Dendritic cell treated with granulocyte-macrophage colony-stimulating factor and Interleukin-4, amounts not matched to agents 40 ng/mL and 50 ng/mL, for 4 days (primary cell): ENCODE measurements around the gene NAA38.
"Not testable (repeated sequence)": the region's sequence is repeated elsewhere in the genome, so short reads cannot be mapped to it uniquely, and the experiment has no call there.

Source experiments
- H3K27ac Mint-ChIP-seq: one replicate; pipeline ENCODE4 v1.8.0; 2022; ENCODE audit warnings: mild to moderate bottlenecking, mixed read lengths
- H3K27me3 Mint-ChIP-seq: one replicate; pipeline ENCODE4 v1.8.0; 2022; ENCODE audit warnings: mild to moderate bottlenecking, mixed read lengths
- H3K36me3 Mint-ChIP-seq: one replicate; pipeline ENCODE4 v1.8.0; 2022; ENCODE audit warnings: low read depth, mixed read lengths
- H3K4me1 Mint-ChIP-seq: one replicate; pipeline ENCODE4 v1.8.0; 2022; ENCODE audit warnings: low read depth, mixed read lengths
- H3K4me3 Mint-ChIP-seq: one replicate; pipeline ENCODE4 v1.8.0; 2022; ENCODE audit warnings: mild to moderate bottlenecking, moderate library complexity, mixed read lengths
- H3K9me3 Mint-ChIP-seq: one replicate; pipeline ENCODE4 v1.8.0; 2022; ENCODE audit warnings: mixed read lengths
- intact Hi-C: fragments of 100-400 bp; cut with micrococcal nuclease; formaldehyde crosslinking; loops from one replicate; pipeline ENCODE4 v1.15.0; 2022

NAA38 gene

DNA sequence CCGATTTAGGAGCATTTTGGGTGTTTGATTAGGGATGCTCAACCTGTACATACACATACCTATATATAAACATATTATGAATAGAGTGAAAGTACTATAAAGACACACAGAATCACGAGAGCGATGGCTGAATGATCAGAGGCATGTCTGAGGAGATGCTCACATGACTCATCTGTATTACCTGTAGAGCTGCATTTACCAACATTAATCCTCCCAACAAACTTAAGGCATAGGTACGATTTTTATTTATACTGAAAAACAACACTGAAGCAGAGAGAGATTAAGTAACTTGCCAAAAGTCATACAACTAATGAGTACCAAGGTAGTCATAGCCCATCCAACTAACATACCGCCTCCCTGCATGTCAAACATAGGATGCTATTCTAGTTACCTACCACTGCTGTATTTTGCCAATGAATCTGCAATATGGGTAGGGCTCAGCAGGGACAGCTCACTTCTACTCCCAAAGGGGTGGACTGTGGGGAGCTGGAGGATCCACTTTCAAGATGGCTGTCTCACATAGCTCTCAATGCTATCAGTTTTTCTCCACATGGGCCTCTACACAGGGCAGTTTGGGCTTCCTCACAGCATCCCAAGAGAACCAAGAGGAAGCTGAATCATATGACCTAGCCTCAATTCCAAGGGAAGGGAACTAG, 7.8 kb upstream of the NAA38 start:
- intact Hi-C loops, result loop anchor here (5.0 kb wide), 1 partner anchor 127 kb away; no protein-coding TSS in a partner anchor
- no peaks in the 10 kb centered on the region for H3K27me3 Mint-ChIP-seq
- H3K36me3 Mint-ChIP-seq, result no peaks in the 10 kb centered on the region
- no peak overlapping the region for H3K27ac Mint-ChIP-seq
- H3K9me3 Mint-ChIP-seq, result no peaks in the 10 kb centered on the region
- H3K4me1 Mint-ChIP-seq, result peaks cover 29% of the 10 kb centered on the region
- H3K4me3 Mint-ChIP-seq, result no peak overlapping the region

DNA sequence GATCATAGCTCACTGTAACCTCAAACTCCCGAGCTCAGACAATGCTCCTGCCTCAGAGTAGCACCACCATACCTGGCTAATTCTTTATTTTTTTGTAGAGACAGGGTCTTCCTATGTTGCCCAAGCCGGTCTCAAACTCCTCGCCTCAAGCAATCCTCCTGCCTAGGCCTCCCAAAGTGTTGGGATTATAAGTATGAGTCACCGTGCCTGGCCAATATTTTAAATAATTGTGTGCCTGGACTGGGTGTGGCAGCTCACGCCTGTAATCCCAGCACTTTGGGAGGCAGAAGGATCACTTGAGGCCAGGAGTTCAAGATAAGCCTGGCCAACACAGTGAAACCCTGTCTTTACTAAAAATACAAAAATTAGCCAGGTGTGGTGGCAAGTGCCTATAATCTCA, 7.0 kb upstream of the NAA38 start:
- H3K36me3 Mint-ChIP-seq, H3K27me3 Mint-ChIP-seq, H3K4me3 Mint-ChIP-seq, H3K27ac Mint-ChIP-seq, H3K9me3 Mint-ChIP-seq: not testable (repeated sequence)
- intact Hi-C loops, result loop anchor here (5.0 kb wide), 1 partner anchor 128 kb away; no protein-coding TSS in a partner anchor
- peaks cover 29% of the 10 kb centered on the region for H3K4me1 Mint-ChIP-seq

DNA sequence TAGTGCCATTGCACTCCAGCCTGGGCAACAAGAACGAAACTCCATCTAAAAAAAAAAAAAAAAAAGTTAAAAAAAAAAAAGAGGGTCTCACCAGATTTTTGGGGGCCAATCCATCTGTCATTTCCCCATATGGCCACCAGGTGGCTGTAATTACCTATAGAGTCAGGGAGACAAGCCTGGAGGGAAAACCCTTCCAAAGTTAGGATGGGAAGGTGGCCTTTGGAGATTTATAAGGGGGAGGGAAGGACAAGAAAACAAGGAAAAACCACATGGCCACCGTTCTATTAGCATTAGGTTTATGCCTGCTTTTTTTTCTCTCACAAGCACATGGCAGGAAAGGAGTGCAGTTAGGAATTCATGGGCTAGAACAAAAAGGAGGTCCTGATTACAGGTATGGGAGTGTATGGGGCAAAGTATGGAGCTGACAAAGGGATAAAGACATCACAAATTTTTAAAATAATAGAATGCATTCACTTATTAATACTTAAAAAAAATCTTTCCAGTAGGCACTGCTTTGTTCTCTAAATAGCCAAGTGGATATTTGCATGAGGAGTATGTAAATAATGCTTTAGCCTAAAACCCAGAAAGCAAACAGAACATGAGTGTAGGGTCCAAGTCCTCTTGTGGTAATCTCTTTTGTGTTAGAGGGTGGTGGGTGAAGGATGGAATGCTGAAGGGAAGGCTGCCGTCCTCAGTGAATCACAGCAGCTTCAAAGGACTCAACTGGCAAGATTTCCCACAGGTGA, 5.5 kb upstream of the NAA38 start:
- intact Hi-C loops, result loop anchor here (1.0 to 5.0 kb wide), 3 partner anchors 26 to 129 kb away; partner anchors contain the start of gene CHD3
- peaks cover 19% of the 10 kb centered on the region for H3K4me1 Mint-ChIP-seq
- no peak overlapping the region for H3K4me3 Mint-ChIP-seq
- no peak overlapping the region for H3K27ac Mint-ChIP-seq
- H3K9me3 Mint-ChIP-seq, result no peaks in the 10 kb centered on the region
- no peaks in the 10 kb centered on the region for H3K27me3 Mint-ChIP-seq
- H3K36me3 Mint-ChIP-seq, result no peaks in the 10 kb centered on the region

DNA sequence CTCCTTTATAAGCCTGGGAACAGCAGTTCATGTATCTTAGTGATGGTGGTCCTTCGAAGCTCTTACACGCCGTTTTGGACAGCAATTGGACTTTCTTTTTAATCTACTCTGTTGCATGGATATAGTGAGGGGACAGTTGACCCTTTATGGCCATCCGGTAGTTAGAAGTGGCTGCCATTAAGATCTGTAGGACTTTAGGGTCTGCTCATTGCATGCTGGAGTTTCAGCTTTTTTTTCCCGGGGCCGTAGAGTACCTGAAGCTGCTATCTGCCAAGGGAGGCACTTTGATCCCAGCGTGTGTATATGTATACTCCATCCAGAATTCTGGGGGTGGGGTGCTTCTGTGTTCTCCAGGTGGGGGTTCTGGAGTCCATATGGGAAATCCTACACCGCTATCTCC, 1.7 kb upstream of the NAA38 start:
- no peaks in the 10 kb centered on the region for H3K27me3 Mint-ChIP-seq
- intact Hi-C loops, result no loop called here
- no peak overlapping the region for H3K4me3 Mint-ChIP-seq
- H3K27ac Mint-ChIP-seq, result no peak overlapping the region
- peaks cover 13% of the 10 kb centered on the region for H3K4me1 Mint-ChIP-seq
- no peaks in the 10 kb centered on the region for H3K9me3 Mint-ChIP-seq
- H3K36me3 Mint-ChIP-seq, result no peaks in the 10 kb centered on the region

DNA sequence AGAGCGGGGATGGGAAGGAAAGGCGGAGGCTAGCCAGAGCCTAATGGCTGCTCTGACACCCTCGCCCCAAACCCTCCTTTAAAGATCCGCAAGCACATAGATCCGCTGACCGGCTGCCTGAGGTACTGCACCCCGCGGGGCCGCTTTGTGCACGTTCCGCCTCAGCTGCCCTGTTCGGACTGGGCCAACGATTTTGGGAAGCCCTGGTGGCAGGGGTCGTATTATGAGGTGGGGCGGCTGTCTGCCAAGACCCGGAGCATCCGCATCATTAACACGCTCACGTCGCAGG, 1.1 kb upstream of the NAA38 start:
- intact Hi-C loops, result no loop called here
- H3K36me3 Mint-ChIP-seq, result no peaks in the 10 kb centered on the region
- no peaks in the 10 kb centered on the region for H3K27me3 Mint-ChIP-seq
- H3K4me3 Mint-ChIP-seq, result no peak overlapping the region
- H3K4me1 Mint-ChIP-seq, result peaks cover 13% of the 10 kb centered on the region
- no peaks in the 10 kb centered on the region for H3K9me3 Mint-ChIP-seq
- no peak overlapping the region for H3K27ac Mint-ChIP-seq

DNA sequence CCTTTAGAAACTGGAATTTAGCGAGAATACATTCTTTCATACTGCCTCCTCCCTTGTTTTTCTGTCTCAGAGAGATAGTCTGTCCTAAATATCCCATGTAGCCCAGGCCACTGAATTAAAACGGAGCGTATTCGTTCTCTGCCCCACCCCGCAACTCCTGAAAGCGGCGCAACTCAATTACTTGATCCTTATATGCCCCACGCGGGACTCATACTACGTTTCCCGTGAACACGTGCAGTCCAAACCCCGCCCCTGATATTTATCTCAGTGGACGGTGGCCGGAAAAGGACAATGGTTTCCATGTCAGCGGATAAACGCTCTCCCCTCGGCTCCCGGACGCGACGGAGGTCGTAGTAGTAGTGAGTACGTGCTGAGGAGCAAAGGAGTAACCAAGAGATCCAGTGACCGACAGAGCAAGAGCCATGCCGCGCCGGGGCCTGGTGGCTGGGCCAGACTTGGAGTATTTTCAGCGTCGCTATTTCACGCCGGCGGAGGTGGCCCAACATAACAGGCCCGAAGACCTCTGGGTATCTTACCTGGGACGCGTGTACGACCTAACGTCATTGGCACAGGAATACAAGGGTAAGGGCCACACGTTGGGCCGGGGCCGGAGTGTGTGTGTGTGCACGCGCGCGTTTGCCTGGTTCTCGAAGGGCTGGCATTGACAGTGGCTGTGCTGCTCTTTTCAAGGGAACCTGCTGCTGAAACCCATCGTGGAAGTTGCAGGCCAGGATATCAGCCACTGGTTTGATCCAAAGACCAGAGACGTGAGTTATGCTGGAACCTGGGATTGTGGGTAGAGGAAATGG, 558 bp upstream of the NAA38 start, which contains the start of gene CYB5D1:
TSS of gene CYB5D1 (plus strand) at position 291 of the 809 bp plus-strand sequence. CDS start at position 423, 132 bp downstream.
- no peak within 1 kb of the TSS for H3K4me3 Mint-ChIP-seq
- no peaks in the 10 kb centered on the region for H3K27me3 Mint-ChIP-seq
- peaks cover 13% of the 10 kb centered on the region for H3K4me1 Mint-ChIP-seq
- H3K36me3 Mint-ChIP-seq, result no peaks in the 10 kb centered on the region
- intact Hi-C loops, result loop anchor here (2.0 kb wide), 1 partner anchor 15 kb away; no protein-coding TSS in a partner anchor
- no peaks in the 10 kb centered on the region for H3K9me3 Mint-ChIP-seq
- no peak within 1 kb of the TSS for H3K27ac Mint-ChIP-seq

DNA sequence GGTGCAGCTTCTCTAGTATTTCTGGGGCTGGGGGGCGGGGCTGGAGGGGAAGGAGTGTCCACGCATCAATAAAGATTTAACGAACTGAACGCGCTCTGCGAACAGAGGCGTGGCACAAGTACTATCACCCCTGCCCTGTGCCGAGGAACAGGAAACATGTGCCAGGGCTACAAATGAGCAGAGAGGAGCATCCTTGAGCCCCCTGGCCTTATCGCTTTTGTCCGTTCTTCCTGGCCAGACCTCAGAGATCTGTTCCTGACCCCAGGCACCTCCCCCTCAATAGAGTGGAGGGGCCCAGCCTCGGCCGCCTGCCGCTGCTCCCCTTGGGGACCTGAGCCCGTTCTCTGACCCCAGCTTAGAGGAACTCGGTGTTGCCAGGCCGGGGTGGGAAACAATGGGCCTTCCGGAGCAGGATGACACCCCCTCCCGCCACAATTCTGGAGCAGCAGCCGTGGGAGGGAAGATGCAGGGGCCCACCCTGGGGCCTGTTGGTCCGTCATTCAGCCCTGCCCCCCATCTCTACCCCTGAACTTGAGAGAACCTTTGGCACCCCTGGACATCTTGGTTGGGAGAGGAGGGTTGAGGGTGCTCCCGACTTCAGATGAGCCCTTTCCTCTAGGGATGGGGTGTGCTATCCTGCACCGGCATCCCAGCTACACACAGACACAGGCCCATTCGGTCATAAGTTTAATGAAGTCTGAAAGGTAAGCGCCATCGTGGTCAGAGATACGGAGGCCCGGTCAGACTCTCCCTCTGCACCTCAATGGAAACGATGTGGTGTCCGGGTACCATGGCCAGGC, 1.1 kb downstream of the NAA38 start:
- Mint-ChIP-seq H3K36me3 (no peaks in the 10 kb centered on the region), H3K27me3 (no peaks in the 10 kb centered on the region), H3K4me3 (no peak overlapping the region), H3K9me3 (no peaks in the 10 kb centered on the region), H3K27ac (no peak overlapping the region), H3K4me1 (peaks cover 16% of the 10 kb centered on the region)
- intact Hi-C loops, result loop anchor here (2.0 kb wide), 1 partner anchor 13 kb away; no protein-coding TSS in a partner anchor

DNA sequence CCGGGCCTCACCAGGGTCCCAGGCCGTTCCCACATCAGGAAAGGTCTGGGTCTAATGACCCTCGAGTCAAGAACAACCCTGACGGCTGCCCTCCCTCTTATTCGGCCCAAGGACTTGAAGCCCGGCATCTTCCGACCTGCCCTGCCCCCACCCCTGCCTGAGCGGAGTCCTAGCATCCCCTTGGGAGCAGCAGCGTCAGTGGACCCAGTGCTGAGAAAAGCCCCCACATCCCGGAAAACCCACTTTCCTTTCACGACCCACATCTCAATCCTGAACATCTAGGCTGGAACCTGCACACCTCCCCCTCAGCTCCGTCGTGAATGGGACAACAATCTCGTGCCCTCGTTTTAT, 1.7 kb downstream of the NAA38 start:
- intact Hi-C loops, result loop anchor here (2.0 kb wide), 1 partner anchor 13 kb away; no protein-coding TSS in a partner anchor
- Mint-ChIP-seq H3K4me3 (no peak overlapping the region), H3K4me1 (peaks cover 22% of the 10 kb centered on the region), H3K36me3 (no peaks in the 10 kb centered on the region), H3K27ac (no peak overlapping the region), H3K9me3 (no peaks in the 10 kb centered on the region), H3K27me3 (no peaks in the 10 kb centered on the region)

DNA sequence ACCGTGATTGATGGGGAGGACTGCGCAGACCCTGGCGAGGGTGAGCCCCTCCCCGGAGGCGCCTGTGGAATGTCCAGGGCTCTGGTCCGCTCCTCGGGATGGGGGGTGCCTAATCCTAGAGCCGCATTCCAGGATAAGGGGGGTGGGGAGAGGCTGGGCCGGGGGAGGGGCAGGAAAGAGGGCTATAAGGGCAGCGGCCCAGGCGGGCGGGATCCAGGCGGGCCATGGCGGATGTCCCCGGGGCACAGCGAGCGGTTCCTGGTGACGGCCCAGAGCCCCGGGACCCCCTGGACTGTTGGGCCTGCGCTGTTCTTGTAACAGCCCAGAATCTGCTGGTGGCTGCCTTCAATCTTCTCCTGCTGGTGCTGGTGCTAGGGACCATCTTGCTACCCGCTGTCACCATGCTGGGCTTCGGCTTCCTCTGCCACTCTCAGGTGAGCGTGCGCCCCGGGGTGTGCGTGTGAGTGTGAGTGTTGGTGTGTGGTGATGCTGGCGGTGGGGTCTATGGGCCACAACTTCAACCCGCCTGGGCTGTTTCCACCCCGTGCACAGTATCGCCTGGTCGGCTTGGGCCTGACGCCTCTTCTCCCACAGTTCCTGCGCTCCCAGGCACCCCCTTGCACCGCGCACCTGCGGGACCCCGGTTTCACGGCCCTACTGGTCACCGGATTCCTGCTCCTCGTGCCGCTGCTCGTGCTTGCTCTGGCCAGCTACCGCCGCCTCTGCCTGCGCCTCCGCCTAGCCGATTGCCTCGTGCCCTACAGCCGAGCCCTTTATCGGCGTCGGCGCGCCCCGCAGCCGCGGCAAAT, 2.3 kb downstream of the NAA38 start, which contains the start of gene TMEM88:
TSS of gene TMEM88 (plus strand) at position 216 of the 809 bp plus-strand sequence. CDS start at position 225, 9 bp downstream.
- Mint-ChIP-seq H3K27me3 (no peaks in the 10 kb centered on the region), H3K4me1 (peaks cover 27% of the 10 kb centered on the region), H3K4me3 (no peak within 1 kb of the TSS), H3K36me3 (no peaks in the 10 kb centered on the region), H3K9me3 (no peaks in the 10 kb centered on the region), H3K27ac (no peak within 1 kb of the TSS)
- intact Hi-C loops, result loop anchor here (5.0 kb wide), 1 partner anchor 108 kb away; no protein-coding TSS in a partner anchor

DNA sequence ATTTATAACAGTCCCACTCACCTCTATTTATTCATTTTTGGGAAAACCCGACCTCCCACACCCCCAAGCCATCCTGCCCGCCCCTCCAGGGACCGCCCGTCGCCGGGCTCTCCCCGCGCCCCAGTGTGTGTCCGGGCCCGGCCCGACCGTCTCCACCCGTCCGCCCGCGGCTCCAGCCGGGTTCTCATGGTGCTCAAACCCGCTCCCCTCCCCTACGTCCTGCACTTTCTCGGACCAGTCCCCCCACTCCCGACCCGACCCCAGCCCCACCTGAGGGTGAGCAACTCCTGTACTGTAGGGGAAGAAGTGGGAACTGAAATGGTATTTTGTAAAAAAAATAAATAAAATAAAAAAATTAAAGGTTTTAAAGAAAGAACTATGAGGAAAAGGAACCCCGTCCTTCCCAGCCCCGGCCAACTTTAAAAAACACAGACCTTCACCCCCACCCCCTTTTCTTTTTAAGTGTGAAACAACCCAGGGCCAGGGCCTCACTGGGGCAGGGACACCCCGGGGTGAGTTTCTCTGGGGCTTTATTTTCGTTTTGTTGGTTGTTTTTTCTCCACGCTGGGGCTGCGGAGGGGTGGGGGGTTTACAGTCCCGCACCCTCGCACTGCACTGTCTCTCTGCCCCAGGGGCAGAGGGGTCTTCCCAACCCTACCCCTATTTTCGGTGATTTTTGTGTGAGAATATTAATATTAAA, 3.1 kb downstream of the NAA38 start:
- intact Hi-C loops, result loop anchor here (5.0 kb wide), 1 partner anchor 107 kb away; no protein-coding TSS in a partner anchor

DNA sequence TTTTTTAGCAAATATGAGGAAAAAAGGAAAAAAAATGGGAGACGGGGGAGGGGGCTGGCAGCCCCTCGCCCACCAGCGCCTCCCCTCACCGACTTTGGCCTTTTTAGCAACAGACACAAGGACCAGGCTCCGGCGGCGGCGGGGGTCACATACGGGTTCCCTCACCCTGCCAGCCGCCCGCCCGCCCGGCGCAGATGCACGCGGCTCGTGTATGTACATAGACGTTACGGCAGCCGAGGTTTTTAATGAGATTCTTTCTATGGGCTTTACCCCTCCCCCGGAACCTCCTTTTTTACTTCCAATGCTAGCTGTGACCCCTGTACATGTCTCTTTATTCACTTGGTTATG, 3.7 kb downstream of the NAA38 start:
- no peaks in the 10 kb centered on the region for H3K36me3 Mint-ChIP-seq
- intact Hi-C loops, result loop anchor here (5.0 kb wide), 1 partner anchor 106 kb away; no protein-coding TSS in a partner anchor
- no peak overlapping the region for H3K27ac Mint-ChIP-seq
- no peaks in the 10 kb centered on the region for H3K27me3 Mint-ChIP-seq
- H3K4me1 Mint-ChIP-seq, result peaks cover 41% of the 10 kb centered on the region
- no peaks in the 10 kb centered on the region for H3K9me3 Mint-ChIP-seq
- H3K4me3 Mint-ChIP-seq, result no peak overlapping the region

More for the DNA sequence above, 3.1 kb downstream of the NAA38 start:
- Mint-ChIP-seq H3K27me3 (no peaks in the 10 kb centered on the region), H3K27ac (no peak overlapping the region), H3K36me3 (no peaks in the 10 kb centered on the region), H3K4me1 (peaks cover 36% of the 10 kb centered on the region), H3K4me3 (no peak overlapping the region), H3K9me3 (no peaks in the 10 kb centered on the region)

DNA sequence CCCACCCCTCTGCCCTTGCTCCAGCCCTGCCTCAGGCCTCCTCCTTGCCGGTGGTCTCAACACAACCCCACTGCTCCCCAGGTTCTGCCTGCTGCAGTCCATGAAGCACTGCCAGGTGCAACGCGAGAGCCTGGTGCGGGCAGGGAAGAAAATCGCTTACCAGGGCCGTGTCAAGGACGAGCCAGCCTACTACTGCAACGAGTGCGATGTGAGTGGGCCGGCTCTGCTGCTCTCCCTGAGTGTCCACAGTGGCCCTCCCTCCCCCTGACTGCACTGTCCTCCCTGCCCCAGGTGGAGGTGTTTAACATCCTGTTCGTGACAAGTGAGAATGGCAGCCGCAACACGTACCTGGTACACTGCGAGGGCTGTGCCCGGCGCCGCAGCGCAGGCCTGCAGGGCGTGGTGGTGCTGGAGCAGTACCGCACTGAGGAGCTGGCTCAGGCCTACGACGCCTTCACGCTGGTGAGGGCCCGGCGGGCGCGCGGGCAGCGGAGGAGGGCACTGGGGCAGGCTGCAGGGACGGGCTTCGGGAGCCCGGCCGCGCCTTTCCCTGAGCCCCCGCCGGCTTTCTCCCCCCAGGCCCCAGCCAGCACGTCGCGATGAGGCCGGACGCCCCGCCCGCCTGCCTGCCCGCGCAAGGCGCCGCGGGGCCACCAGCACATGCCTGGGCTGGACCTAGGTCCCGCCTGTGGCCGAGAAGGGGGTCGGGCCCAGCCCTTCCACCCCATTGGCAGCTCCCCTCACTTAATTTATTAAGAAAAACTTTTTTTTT, 4.3 kb downstream of the NAA38 start:
- Mint-ChIP-seq H3K36me3 (no peaks in the 10 kb centered on the region), H3K4me1 (peaks cover 44% of the 10 kb centered on the region), H3K9me3 (no peaks in the 10 kb centered on the region), H3K27ac (no peak overlapping the region), H3K27me3 (no peaks in the 10 kb centered on the region), H3K4me3 (no peak overlapping the region)
- intact Hi-C loops, result loop anchor here (5.0 kb wide), 1 partner anchor 106 kb away; no protein-coding TSS in a partner anchor
